NCI-H2107 (cell line): ENCODE measurements around the gene MUL1.

Source experiments
- DNase-seq: peaks from one replicate; lab custom pipeline; 2025; lab: John Stamatoyannopoulos, UW

The MUL1 gene

DNA sequence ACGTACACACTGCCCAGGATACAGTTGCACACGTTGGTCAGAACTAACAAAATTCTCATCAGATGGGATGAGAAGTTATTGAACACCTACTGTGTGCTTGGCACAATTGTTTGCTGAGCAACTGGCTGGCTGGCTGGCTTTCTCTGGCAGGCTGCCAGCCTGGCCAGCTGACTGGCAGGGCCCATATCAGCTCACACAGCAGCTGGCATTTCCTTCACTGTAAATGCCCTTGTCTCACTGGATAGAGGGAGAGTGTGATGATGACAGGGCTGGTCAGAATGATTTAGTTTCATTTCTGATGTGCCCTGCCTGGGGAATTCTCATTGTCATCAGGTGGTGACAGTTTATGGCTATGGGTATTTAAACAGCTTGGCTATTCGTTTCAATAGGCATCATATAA, 37.8 kb downstream of the MUL1 start:
- no peak for DNase-seq

DNA sequence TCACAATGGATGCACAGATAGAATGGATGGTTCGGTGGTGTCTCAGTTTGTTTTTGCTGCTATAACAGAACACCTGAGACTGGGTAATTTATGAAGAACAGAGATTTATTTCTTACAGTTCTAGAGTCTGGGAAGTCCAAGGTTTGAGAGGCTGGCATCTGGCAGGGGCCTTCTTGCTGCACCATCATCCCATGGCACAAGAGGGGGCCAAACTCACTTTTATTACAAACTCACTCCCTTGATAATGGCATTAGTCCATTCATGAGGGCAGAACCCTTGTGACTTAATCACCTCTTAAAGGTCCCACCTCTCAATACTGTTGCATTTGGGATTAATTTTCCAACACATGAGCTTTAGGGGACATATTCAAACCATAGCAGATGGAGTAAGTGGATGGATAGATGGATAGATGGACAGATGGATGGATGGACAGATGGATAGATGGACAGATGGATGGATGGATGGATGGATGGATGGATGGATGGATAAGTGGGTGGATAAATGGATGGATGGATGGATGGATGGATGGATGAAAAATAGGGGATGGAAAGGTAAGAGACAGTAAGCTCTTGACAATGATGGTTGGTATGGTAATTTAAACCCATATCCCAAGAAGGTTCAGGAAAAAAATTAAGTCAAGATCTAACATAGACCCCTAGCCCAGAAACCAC, 38.4 kb downstream of the MUL1 start:
- no peak for DNase-seq

DNA sequence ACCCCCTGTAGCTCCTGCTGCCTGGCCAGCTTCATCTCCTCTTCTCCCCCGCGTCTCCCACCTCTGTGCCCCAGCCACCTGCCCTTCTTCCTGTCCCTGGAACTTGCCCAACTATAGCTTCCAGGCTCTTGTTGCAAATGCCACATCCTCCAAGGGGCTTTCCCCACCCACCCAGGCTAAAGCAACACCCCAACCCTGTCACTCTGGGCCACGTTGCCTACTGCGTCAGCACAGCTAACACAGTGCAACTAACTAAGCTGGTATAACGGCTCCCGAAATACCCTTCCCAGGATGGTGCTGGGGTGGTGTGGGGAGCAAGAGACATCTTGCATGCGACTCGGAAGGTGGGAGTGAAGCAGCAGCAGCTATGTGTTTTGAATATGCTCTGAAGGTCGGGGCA, 41.7 kb downstream of the MUL1 start:
- no peak for DNase-seq

DNA sequence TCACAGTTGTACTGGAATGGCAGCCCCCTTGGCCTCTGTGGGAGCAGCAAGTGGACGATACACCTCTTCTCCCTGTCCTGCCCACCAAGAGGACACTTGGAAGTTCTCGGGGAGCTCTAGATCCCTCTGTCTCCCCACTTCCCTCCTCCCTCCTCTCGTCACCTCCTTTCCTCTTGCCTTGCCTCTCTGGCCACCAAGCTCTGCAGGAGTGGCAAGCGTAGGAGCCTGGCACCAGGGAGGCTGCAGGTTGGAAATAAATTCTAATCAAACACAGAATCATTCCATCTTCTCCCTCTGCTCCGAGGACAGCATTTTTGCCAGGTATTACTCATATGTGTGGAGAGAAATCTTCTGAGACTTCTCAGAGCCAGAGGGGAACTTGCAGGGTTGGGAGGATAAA, 42.8 kb downstream of the MUL1 start:
- DNase-seq: no peak

DNA sequence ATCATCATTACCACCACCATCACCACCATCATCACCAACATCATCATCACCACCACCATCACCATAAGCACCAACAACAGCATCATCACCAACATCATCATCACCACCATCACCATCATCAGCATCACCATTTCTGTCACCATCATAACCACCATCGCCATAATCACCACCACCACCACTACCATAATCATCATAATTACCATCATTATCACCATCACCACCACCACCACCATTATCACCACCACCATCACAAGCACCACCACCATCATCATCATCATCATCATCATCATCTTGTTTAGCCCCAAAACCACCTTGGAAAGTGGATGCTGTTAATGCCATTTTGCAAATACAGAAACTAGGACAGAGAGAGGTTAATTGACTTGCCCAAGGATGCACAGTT, 44.4 kb downstream of the MUL1 start:
- no peak for DNase-seq

DNA sequence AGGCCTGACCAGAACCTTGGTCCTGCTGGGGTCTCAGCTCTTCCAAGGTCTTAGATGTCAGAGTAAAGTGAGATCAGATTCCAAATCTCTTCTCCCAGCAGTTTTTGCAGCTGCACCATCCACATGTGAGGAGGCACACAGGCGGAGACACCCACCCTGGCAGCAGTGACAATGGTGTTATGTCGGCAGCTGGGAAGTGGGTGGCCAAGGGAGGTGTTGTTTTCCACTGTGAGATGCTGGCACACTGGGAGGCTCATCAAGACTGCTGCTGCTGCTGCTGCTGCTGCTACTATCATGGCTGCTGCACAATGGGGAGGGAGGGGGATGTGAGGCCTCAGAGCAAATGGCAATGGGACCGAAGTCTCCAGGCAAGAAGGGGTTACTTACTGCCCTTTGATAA, 45.6 kb downstream of the MUL1 start:
- DNase-seq: no peak

DNA sequence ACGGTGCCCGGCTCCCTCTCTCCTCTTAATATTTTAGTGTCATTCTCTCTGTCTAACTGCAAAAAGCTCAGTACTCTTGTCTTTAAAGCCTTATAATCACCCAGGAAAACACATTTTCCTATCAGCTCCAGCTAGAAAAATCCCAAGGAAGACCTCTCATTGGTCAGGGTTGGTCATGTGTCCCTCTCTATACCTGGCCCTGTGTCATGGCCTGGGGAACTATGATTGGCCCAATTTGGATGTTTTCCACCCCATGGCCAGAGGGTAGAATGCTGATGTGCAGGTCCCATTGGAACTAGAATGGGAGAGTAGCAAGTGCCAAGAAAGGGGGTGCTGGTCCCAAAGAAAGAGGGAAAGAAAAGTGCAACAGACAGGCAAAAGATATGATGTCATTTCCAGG, 49.2 kb downstream of the MUL1 start:
- no peak for DNase-seq

DNA sequence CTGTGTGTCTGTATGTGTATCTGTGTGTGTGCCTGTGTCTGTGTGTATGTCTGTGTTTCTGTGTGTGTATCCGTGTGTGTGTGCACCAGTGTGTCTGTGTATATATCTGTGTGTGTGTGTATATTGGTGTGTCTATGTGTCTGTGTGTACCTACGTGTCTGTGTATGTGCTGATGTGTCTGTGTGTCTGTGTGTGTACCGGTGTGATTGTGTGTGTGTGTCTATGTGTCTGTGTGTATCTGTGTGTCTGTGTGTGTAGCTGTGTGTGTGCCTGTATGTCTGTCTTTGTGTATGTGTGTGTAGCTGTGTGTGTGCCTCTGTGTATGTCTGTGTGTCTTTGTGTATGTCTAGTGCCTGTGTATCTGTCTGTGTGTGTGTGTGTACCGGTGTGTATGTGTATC, 53.9 kb downstream of the MUL1 start:
- DNase-seq: no peak

DNA sequence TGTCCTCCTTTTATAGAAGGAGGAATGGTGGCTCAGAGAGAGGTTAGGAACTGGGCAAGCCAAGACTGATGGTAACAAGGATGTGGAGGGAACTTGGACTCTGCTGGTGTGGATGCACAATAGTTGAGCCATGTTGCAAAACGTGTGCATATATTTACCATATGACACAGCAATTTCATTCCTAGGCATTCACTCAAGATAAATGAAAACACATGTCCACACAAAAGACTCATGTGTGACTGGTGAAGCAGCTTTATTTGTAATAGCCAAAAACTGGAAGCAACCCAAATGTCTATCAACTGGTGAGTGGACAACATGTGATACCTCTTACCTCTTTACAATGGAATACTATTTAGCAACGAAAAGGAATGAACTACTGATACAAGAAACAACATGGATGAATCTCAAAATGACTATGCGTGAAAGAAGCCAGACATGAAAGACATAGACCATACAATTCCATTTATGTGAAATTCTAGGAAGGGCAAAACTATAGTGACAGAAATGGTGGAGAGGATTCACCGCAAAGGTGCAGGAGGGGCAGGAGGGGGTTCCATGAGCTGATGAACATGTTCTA, 58.1 kb downstream of the MUL1 start:
- no peak for DNase-seq
